DMS53 (cell line): ENCODE results near the gene ARL15.
"Not testable (repeated sequence)": the region's sequence is repeated elsewhere in the genome, so short reads cannot be mapped to it uniquely, and the experiment has no call there.

Experiments used
- DNase-seq: peaks from one replicate; lab custom pipeline; 2025; lab: John Stamatoyannopoulos, UW

The ARL15 gene

GRCh38 chr5:54091307-54092130 is 218.9 kb downstream of the ARL15 start:
- DNase-seq, result no peak

GRCh38 chr5:54090495-54091120 is 219.8 kb downstream of the ARL15 start:
- DNase-seq, result peak; percentile 52

- no peak for DNase-seq
These were observed 222.3 kb downstream of the ARL15 start for GRCh38 chr5:54088081-54088480.

- DNase-seq, result no peak
These were observed 222.9 kb downstream of the ARL15 start for GRCh38 chr5:54087436-54087835.

GRCh38 chr5:54086191-54086590 is 224.2 kb downstream of the ARL15 start:
- DNase-seq, result no peak

- DNase-seq, result no peak
These were observed 225.7 kb downstream of the ARL15 start for GRCh38 chr5:54084696-54085095.

GRCh38 chr5:54083851-54084250 is 226.5 kb downstream of the ARL15 start:
- DNase-seq, result no peak

GRCh38 chr5:54083245-54083644 is 227.1 kb downstream of the ARL15 start:
- DNase-seq, result no peak

- DNase-seq, result no peak
These were observed 229.0 kb downstream of the ARL15 start for GRCh38 chr5:54081415-54081814.

GRCh38 chr5:54080831-54081230 is 229.5 kb downstream of the ARL15 start:
- DNase-seq, result no peak

GRCh38 chr5:54073735-54074134 is 236.6 kb downstream of the ARL15 start:
- no peak for DNase-seq

GRCh38 chr5:54073131-54073530 is 237.2 kb downstream of the ARL15 start:
- DNase-seq, result no peak

GRCh38 chr5:54066433-54066832 is 243.9 kb downstream of the ARL15 start:
- DNase-seq, result no peak

GRCh38 chr5:54063817-54064216 is 246.6 kb downstream of the ARL15 start:
- DNase-seq, result no peak

GRCh38 chr5:54062958-54063357 is 247.4 kb downstream of the ARL15 start:
- no peak for DNase-seq

GRCh38 chr5:54060919-54061318 is 249.5 kb downstream of the ARL15 start:
- not testable (repeated sequence) for DNase-seq

- DNase-seq, result no peak
These were observed 260.4 kb downstream of the ARL15 start for GRCh38 chr5:54049963-54050362.

GRCh38 chr5:54049144-54049543 is 261.2 kb downstream of the ARL15 start:
- no peak for DNase-seq

GRCh38 chr5:54045077-54045792 is 265.1 kb downstream of the ARL15 start:
- DNase-seq, result peak; percentile 60

GRCh38 chr5:54044276-54044675 is 266.1 kb downstream of the ARL15 start:
- not testable (repeated sequence) for DNase-seq

- no peak for DNase-seq
These were observed 269.6 kb downstream of the ARL15 start for GRCh38 chr5:54040804-54041203.

GRCh38 chr5:54040018-54040417 is 270.4 kb downstream of the ARL15 start:
- no peak for DNase-seq

- no peak for DNase-seq
These were observed 273.2 kb downstream of the ARL15 start for GRCh38 chr5:54037205-54037604.
